A673 (cell line): Measurements from ENCODE around the gene HTRA2. TPM values are rescaled to one million over a fixed set of nuclear protein-coding genes. Genes with fewer than 3 reads are reported as not detected.

Experiments used
- BruUV-seq: library from RNA; stranded (reverse); fragments of 400-500 nt; replicated peaks from 2 replicates; lab custom pipeline; 2021; lab: Mats Ljungman, UMichigan
- CTCF ChIA-PET: fragments of 300-600 bp; sonication (Branson Sonifier 250); formaldehyde crosslinking; loops from one replicate; lab custom pipeline; 2022; ENCODE audit warnings: antibody characterized with exemption; lab: Charles Lee
- POLR2A ChIA-PET: fragments of 300-600 bp; sonication (Branson Sonifier 250); formaldehyde crosslinking; loops from one replicate; lab custom pipeline; 2022; ENCODE audit warnings: antibody characterized with exemption; ENCODE audit not compliant: low non-redundant PET; lab: Charles Lee
- DNase-seq: peaks from one replicate; pipeline ENCODE4 v3.0.0-alpha.2; 2015; ENCODE audit warnings: low spot score
- H3K27ac ChIP-seq: fragments of 200-600 bp; sonication (generic); 2 replicates; pipeline ENCODE4 v1.5.1; 2016; ENCODE audit warnings: mixed run types, low read depth, mild to moderate bottlenecking, mixed read lengths, antibody characterized with exemption, low read length; ENCODE audit not compliant: poor library complexity, severe bottlenecking
- H3K27me3 ChIP-seq: fragments of 200-600 bp; sonication (generic); replicated peaks from 2 replicates; pipeline ENCODE4 v1.6.1; 2017; ENCODE audit warnings: mixed run types, low read depth, mild to moderate bottlenecking, mixed read lengths, antibody characterized with exemption, low read length; ENCODE audit not compliant: insufficient read depth, poor library complexity
- H3K36me3 ChIP-seq: fragments of 200-600 bp; sonication (generic); 2 replicates; pipeline ENCODE4 v1.6.1; 2016; ENCODE audit warnings: mixed run types, mild to moderate bottlenecking, mixed read lengths, antibody characterized with exemption, low read length; ENCODE audit not compliant: insufficient read depth, poor library complexity, severe bottlenecking
- H3K4me1 ChIP-seq: fragments of 200-600 bp; sonication (generic); 2 replicates; pipeline ENCODE4 v1.6.1; 2017; ENCODE audit warnings: mixed run types, mild to moderate bottlenecking, mixed read lengths, antibody characterized with exemption, low read length; ENCODE audit not compliant: insufficient read depth, poor library complexity, severe bottlenecking
- H3K4me3 ChIP-seq: fragments of 200-600 bp; sonication (generic); 2 replicates; pipeline ENCODE4 v1.5.1; 2016; ENCODE audit warnings: low read depth, mixed run types, mild to moderate bottlenecking, mixed read lengths, low read length; ENCODE audit not compliant: poor library complexity, severe bottlenecking
- H3K9me3 ChIP-seq: fragments of 200-600 bp; sonication (generic); 2 replicates; pipeline ENCODE4 v1.6.1; 2016; ENCODE audit warnings: mixed run types, low read depth, mild to moderate bottlenecking, mixed read lengths, antibody characterized with exemption, low read length; ENCODE audit not compliant: poor library complexity, severe bottlenecking
- EZH2 ChIP-seq: fragments of 200-600 bp; sonication (generic); IDR thresholded peaks from 2 replicates; pipeline ENCODE4 v1.6.1; 2017; ENCODE audit warnings: borderline replicate concordance, low read depth, mild to moderate bottlenecking, mixed read lengths, antibody characterized with exemption, low read length; ENCODE audit not compliant: poor library complexity, severe bottlenecking
- intact Hi-C: fragments of 100-400 bp; cut with micrococcal nuclease; formaldehyde crosslinking; loops from one replicate; pipeline ENCODE4 v1.10.0; 2022; ENCODE audit not compliant: unreplicated experiment
- total RNA-seq: library from RNA; stranded (reverse); gene quantifications from 2 replicates; pipeline ENCODE4 v1.2.3, GENCODE V29; 2021
- TF ChIP-seq, protein P1 (sequence below): fragments of 300-800, 200-600 bp; sonication (generic); conservative IDR thresholded peaks from 2 replicates; pipeline ENCODE4 v1.5.1; 2017; ENCODE audit warnings: low read depth, mild to moderate bottlenecking, antibody characterized with exemption, low read length, moderate library complexity, mixed read lengths

Gene HTRA2
- total RNA-seq, 1 experiment from 2014 or later, result 35.1 TPM

DNA sequence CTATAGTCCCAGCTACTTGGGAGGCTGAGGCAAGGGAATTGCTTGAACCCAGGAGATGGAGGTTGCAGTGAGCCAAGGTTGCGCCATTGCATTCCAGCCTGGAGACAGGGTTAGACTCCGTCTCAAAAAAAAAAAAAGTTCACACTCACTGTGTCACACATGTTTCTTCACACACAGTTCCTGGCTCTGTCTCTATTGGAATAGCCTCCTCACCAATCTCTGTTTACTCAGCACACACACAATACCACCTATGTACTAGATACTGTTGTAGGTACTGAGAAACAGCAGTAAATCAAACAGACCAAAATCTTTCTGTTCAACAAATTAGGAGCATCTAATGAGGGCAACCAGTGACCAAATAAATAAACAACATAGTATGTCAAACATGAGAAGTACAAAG, 43.6 kb upstream of the HTRA2 start:
- Histone ChIP-seq H3K4me1 (peaks cover 13% of the 10 kb centered on the region), H3K36me3 (peaks cover 10% of the 10 kb centered on the region), H3K9me3 (no peaks in the 10 kb centered on the region), H3K27me3 (no peaks in the 10 kb centered on the region), H3K27ac (no peak overlapping the region), H3K4me3 (no peak overlapping the region)
- ChIA-PET CTCF (no interaction called here), POLR2A (no interaction called here)
- no peak for DNase-seq
- no TSS peak for BruUV-seq
- intact Hi-C loops, result no loop called here
- TF ChIP-seq, protein P1, sequence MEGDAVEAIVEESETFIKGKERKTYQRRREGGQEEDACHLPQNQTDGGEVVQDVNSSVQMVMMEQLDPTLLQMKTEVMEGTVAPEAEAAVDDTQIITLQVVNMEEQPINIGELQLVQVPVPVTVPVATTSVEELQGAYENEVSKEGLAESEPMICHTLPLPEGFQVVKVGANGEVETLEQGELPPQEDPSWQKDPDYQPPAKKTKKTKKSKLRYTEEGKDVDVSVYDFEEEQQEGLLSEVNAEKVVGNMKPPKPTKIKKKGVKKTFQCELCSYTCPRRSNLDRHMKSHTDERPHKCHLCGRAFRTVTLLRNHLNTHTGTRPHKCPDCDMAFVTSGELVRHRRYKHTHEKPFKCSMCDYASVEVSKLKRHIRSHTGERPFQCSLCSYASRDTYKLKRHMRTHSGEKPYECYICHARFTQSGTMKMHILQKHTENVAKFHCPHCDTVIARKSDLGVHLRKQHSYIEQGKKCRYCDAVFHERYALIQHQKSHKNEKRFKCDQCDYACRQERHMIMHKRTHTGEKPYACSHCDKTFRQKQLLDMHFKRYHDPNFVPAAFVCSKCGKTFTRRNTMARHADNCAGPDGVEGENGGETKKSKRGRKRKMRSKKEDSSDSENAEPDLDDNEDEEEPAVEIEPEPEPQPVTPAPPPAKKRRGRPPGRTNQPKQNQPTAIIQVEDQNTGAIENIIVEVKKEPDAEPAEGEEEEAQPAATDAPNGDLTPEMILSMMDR, result no peak
- TF ChIP-seq EZH2, result no peak

DNA sequence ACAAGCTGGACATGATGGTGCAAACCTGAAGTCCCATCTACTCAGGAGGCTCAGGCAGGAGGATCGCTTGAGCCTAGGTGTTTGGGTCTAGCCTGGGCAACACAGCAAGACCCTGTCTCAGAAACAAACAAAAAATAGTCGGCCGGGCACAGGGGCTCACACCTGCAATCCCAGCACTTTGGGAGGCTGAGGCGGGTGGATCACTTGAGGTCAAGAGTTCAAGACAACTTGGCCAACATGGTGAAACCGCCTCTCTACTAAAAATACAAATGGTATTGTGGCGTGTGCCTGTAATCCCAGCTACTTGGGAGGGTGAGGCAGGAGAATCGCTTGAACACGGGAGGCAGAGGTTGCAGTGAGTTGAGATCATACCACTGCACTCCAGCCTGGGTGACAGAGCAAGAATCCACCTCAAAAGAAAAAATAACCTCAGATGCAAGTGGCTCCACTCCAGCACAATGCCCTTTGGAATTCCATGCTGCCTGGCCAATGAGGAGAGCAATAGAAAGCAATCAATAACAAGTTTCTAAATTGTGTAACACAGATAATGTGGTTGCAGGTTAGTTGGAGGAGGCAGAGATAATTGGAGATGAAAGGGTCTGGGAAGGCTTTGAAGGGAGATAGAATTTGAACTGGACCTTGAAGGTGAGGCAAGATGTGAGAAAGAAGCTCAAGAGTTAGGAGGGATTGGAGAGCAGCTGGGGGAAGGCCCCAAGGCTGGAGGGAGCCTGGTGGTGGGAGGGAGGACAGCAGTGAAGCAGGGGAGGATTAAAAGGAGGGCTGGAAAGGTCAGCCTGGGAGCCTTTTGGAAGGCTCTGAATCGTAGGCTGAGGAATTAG, 40.9 kb upstream of the HTRA2 start:
- TF ChIP-seq, protein P1, result no peak
- TF ChIP-seq EZH2, result no peak
- CTCF ChIA-PET, result no interaction called here
- H3K4me3 ChIP-seq, result no peak overlapping the region
- H3K9me3 ChIP-seq, result no peaks in the 10 kb centered on the region
- H3K27me3 ChIP-seq, result no peaks in the 10 kb centered on the region
- H3K36me3 ChIP-seq, result peaks cover 27% of the 10 kb centered on the region
- BruUV-seq, result no TSS peak
- H3K4me1 ChIP-seq, result peaks cover 2% of the 10 kb centered on the region
- H3K27ac ChIP-seq, result no peak overlapping the region
- intact Hi-C loops, result no loop called here
- no peak for DNase-seq
- POLR2A ChIA-PET, result no interaction called here

DNA sequence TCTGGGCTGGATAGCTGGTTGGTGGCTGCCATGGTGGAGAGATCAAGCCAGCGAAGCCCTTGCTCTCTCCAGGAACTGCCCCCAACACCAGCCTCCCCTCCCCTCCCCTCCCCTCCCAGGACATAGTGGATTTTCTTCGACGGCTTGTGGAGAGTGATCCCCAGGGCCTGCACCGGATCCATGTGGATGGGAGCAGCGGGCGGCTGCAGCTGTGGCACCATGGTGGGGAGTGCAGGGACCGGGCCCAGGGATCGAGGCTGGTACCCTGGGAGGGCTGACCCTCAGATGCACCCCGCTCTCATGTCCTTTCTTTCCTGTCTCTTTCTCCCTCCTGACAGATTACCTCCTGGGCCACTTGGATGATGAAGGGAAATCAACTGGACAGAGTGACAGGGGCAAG, 39.8 kb upstream of the HTRA2 start:
- CTCF ChIA-PET, result no interaction called here
- no TSS peak for BruUV-seq
- POLR2A ChIA-PET, result no interaction called here

More for the DNA sequence above, 39.8 kb upstream of the HTRA2 start:
- Histone ChIP-seq H3K9me3 (no peaks in the 10 kb centered on the region), H3K36me3 (peaks cover 27% of the 10 kb centered on the region), H3K4me1 (no peaks in the 10 kb centered on the region), H3K27me3 (no peaks in the 10 kb centered on the region), H3K4me3 (no peak overlapping the region), H3K27ac (no peak overlapping the region)
- TF ChIP-seq, protein P1, result no peak
- TF ChIP-seq EZH2, result no peak
- intact Hi-C loops, result no loop called here
- no peak for DNase-seq
